OCI-LY7 (cell line): Measurements from ENCODE around the gene TEX29. TPM values are rescaled to one million over a fixed set of nuclear protein-coding genes. Genes with fewer than 3 reads are reported as not detected.

Source experiments
- BruUV-seq: library from RNA; stranded (reverse); fragments of 400-500 nt; replicated peaks from 2 replicates; lab custom pipeline; 2021; lab: Mats Ljungman, UMichigan
- CTCF ChIA-PET: fragments of 300-600 bp; sonication (Branson Sonifier 250); formaldehyde crosslinking; loops from one replicate; lab custom pipeline; 2022; ENCODE audit warnings: antibody characterized with exemption; ENCODE audit not compliant: unreplicated experiment; lab: Charles Lee
- POLR2A ChIA-PET: fragments of 300-600 bp; sonication (Branson Sonifier 250); formaldehyde crosslinking; loops from one replicate; lab custom pipeline; 2022; ENCODE audit warnings: antibody characterized with exemption; lab: Charles Lee
- DNase-seq: peaks from one replicate; pipeline ENCODE4 v3.0.0-alpha.2; 2015; ENCODE audit warnings: low spot score
- H2AFZ ChIP-seq: fragments of 200-600 bp; sonication (generic), shearing (Covaris generic); 2 replicates; pipeline ENCODE4 v1.6.1; 2014; ENCODE audit warnings: mild to moderate bottlenecking, antibody characterized with exemption, low read length, moderate library complexity
- H3K27ac ChIP-seq: fragments of 200-600 bp; sonication (generic); 2 replicates; pipeline ENCODE4 v1.5.1; 2014; ENCODE audit warnings: mixed run types, low read depth, mild to moderate bottlenecking, moderate library complexity, low read length, inconsistent platforms; ENCODE audit not compliant: poor library complexity, severe bottlenecking
- H3K36me3 ChIP-seq: fragments of 200-600 bp; sonication (generic); 2 replicates; pipeline ENCODE4 v1.6.1; 2014; ENCODE audit warnings: mild to moderate bottlenecking, antibody characterized with exemption, low read length, moderate library complexity, mixed read lengths; ENCODE audit not compliant: insufficient read depth
- H3K4me1 ChIP-seq: fragments of 200-600 bp; sonication (generic); 2 replicates; pipeline ENCODE4 v1.5.1; 2014; ENCODE audit warnings: mild to moderate bottlenecking, low read length; ENCODE audit not compliant: insufficient read depth, poor library complexity, severe bottlenecking
- H3K4me2 ChIP-seq: fragments of 200-600 bp; sonication (generic); 2 replicates; pipeline ENCODE4 v1.6.1; 2014; ENCODE audit warnings: mild to moderate bottlenecking, low read length
- H3K4me3 ChIP-seq: fragments of 200-600 bp; sonication (generic); 2 replicates; pipeline ENCODE4 v1.5.1; 2014; ENCODE audit warnings: mild to moderate bottlenecking, low read depth, low read length; ENCODE audit not compliant: poor library complexity, severe bottlenecking
- H3K79me2 ChIP-seq: fragments of 200-600 bp; sonication (generic); 2 replicates; pipeline ENCODE4 v1.6.1; 2016; ENCODE audit warnings: low read depth, mild to moderate bottlenecking, low read length, moderate library complexity, mixed read lengths; ENCODE audit not compliant: insufficient read depth
- H3K9me2 ChIP-seq: fragments of 200-600 bp; sonication (generic); 2 replicates; pipeline ENCODE4 v1.6.1; 2016; ENCODE audit warnings: mild to moderate bottlenecking, low read length, mixed read lengths; ENCODE audit not compliant: insufficient read depth
- H3K9me3 ChIP-seq: fragments of 200-600 bp; sonication (generic); 2 replicates; pipeline ENCODE4 v1.6.1; 2014; ENCODE audit warnings: mild to moderate bottlenecking, mixed run types, low read length, mixed read lengths
- H4K20me1 ChIP-seq: fragments of 200-600 bp; sonication (generic); 2 replicates; pipeline ENCODE4 v1.6.1; 2014; ENCODE audit warnings: mild to moderate bottlenecking, antibody characterized with exemption, low read length, moderate library complexity, mixed read lengths; ENCODE audit not compliant: insufficient read depth
- EZH2phosphoT487 ChIP-seq: fragments of 200-600 bp; sonication (generic); IDR thresholded peaks from 2 replicates; pipeline ENCODE4 v1.6.1; 2018; ENCODE audit warnings: low read depth, borderline replicate concordance, mild to moderate bottlenecking, mixed run types, antibody characterized with exemption, low read length, moderate library complexity, mixed read lengths
- intact Hi-C: fragments of 100-400 bp; cut with micrococcal nuclease; formaldehyde crosslinking; loops from one replicate; pipeline ENCODE4 v1.10.0; 2022; ENCODE audit not compliant: unreplicated experiment
- total RNA-seq, 2 experiments: library from RNA; depleted of rRNA in 1 of 2; stranded (reverse); fragments of >200 nt in 1 of 2; shearing (Covaris generic) in 1 of 2; gene quantifications; 2 replicates each; pipeline ENCODE4 v1.2.3, GENCODE V29; 2014 to 2022
- TF ChIP-seq, protein P1 (sequence below): fragments of 200-600 bp; sonication (generic); conservative IDR thresholded peaks from 2 replicates; pipeline ENCODE4 v1.5.1; 2014; ENCODE audit warnings: mild to moderate bottlenecking, antibody characterized with exemption, low read length, moderate library complexity, mixed read lengths

TEX29 gene
- total RNA-seq, 2 experiments from 2014 or later: not detected

DNA sequence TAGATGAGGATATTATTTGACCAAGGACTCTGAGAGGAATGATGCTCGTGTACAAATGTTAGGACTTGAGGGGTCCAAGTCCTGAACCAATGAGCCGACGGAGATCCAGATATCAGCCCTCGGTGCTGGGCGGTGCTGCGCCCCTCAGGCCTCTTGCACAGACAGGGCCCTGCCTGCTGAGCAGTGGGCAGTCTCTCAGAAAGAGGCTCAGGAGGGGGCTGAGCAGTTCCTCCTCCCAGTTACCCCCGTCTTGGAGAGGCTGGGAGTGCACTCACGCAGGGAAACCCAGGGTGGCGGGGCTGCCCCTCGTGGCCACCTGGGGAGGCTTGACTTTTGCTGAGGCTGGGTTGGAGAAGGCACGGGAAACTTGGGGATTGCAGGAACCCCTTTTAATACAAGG is 18.4 kb downstream of the TEX29 start:
- intact Hi-C loops: no loop called here
- Histone ChIP-seq H3K4me2 (no peak overlapping the region), H3K36me3 (no peaks in the 10 kb centered on the region), H3K9me2 (no peaks in the 10 kb centered on the region), H3K4me1 (no peaks in the 10 kb centered on the region), H3K9me3 (no peaks in the 10 kb centered on the region), H3K4me3 (no peak overlapping the region), H4K20me1 (no peaks in the 10 kb centered on the region), H2AFZ (no peak overlapping the region), H3K27ac (no peak overlapping the region), H3K79me2 (no peaks in the 10 kb centered on the region)
- TF ChIP-seq, protein P1, sequence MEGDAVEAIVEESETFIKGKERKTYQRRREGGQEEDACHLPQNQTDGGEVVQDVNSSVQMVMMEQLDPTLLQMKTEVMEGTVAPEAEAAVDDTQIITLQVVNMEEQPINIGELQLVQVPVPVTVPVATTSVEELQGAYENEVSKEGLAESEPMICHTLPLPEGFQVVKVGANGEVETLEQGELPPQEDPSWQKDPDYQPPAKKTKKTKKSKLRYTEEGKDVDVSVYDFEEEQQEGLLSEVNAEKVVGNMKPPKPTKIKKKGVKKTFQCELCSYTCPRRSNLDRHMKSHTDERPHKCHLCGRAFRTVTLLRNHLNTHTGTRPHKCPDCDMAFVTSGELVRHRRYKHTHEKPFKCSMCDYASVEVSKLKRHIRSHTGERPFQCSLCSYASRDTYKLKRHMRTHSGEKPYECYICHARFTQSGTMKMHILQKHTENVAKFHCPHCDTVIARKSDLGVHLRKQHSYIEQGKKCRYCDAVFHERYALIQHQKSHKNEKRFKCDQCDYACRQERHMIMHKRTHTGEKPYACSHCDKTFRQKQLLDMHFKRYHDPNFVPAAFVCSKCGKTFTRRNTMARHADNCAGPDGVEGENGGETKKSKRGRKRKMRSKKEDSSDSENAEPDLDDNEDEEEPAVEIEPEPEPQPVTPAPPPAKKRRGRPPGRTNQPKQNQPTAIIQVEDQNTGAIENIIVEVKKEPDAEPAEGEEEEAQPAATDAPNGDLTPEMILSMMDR: no peak
- TF ChIP-seq EZH2phosphoT487: no peak
- POLR2A ChIA-PET: no interaction called here
- BruUV-seq: no TSS peak
- CTCF ChIA-PET: no interaction called here
- no peak for DNase-seq

DNA sequence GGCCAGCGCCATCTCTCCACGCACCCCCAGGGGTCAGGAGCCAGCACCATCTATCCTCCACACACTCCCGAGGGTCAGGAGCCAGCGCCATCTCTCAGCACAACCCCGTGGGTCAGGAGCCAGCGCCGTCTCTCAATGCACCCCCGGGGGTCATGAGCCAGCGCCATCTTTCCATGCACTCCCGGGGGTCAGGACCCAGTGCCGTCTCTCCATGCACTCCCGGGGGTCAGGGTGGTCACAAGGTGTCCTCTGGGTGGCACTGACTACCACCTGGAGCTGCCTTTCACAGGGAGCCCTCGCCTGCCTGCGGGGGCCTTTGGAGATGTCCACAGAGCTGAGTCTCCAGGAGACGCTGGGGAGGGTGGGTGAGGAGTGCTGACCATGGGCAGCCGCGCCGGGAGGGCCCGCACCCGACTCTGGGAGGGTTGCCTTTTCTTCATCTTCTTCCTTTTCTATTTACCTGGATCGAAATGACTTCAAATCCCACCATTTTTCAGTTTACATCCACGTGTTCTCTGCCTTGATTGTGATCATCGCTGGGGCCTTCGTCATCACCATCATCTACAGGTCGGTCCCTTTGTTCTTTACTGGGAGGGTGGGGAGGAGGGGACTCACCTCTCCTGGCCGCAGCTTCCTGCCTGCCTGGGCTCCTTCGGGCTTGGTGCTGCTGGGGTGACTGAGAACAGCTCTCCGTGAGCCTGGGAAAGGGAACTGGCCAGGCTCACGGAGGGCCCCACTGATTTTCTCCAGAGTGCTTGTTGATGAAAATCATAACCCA is 19.1 kb downstream of the TEX29 start:
- DNase-seq: no peak
- no peak overlapping the region for H2AFZ ChIP-seq
- H3K4me3 ChIP-seq: no peak overlapping the region
- H3K27ac ChIP-seq: no peak overlapping the region
- TF ChIP-seq EZH2phosphoT487: no peak
- TF ChIP-seq, protein P1: no peak
- ChIA-PET CTCF (no interaction called here), POLR2A (no interaction called here)
- no peaks in the 10 kb centered on the region for H3K4me1 ChIP-seq
- H3K4me2 ChIP-seq: no peak overlapping the region
- H3K36me3 ChIP-seq: no peaks in the 10 kb centered on the region
- no peaks in the 10 kb centered on the region for H4K20me1 ChIP-seq
- no peaks in the 10 kb centered on the region for H3K79me2 ChIP-seq
- no peaks in the 10 kb centered on the region for H3K9me3 ChIP-seq
- BruUV-seq: no TSS peak
- H3K9me2 ChIP-seq: no peaks in the 10 kb centered on the region
- intact Hi-C loops: no loop called here

DNA sequence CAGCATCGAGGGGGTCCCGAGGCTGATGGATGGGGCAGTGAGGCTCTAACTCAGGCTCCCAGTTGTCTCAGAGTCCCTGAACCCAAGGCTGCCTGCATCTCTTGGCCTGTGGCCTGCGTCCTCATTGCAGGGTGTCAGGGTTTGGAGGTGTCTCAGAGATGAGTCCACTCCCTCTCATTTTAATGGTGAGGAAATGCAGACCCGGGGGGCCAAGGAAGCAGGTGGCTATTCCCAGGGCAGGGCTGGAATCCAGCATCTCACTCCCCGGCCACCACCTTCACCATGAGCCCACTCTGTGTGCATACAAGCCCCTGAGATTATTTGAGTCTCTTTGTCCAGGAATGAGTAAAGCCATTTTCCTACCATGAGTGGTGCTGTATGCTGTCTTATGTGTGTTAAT is 21.4 kb downstream of the TEX29 start:
- DNase-seq: no peak
- no TSS peak for BruUV-seq
- no peak overlapping the region for H3K4me3 ChIP-seq
- ChIA-PET CTCF (no interaction called here), POLR2A (no interaction called here)
- no peak overlapping the region for H3K4me2 ChIP-seq
- H3K79me2 ChIP-seq: no peaks in the 10 kb centered on the region
- intact Hi-C loops: no loop called here
- no peak overlapping the region for H3K27ac ChIP-seq
- no peak overlapping the region for H2AFZ ChIP-seq
- no peaks in the 10 kb centered on the region for H3K4me1 ChIP-seq
- no peaks in the 10 kb centered on the region for H3K9me2 ChIP-seq
- no peaks in the 10 kb centered on the region for H3K36me3 ChIP-seq
- H4K20me1 ChIP-seq: no peaks in the 10 kb centered on the region
- no peaks in the 10 kb centered on the region for H3K9me3 ChIP-seq
- TF ChIP-seq, protein P1: no peak
- TF ChIP-seq EZH2phosphoT487: no peak
